HFFc6 (cell line): ENCODE data around the gene AXIN1. TPM values are rescaled to one million over a fixed set of nuclear protein-coding genes. Genes with fewer than 3 reads are reported as not detected.
"Not testable (repeated sequence)": the region's sequence is repeated elsewhere in the genome, so short reads cannot be mapped to it uniquely, and the experiment has no call there.

Experiments
- DNase-seq: peaks from one replicate; pipeline ENCODE4 v3.0.0-alpha.2; 2018
- H3K27ac Mint-ChIP-seq: 2 replicates; pipeline ENCODE4 v1.8.0; 2020; ENCODE audit warnings: mild to moderate bottlenecking, mixed read lengths
- H3K27me3 Mint-ChIP-seq: 2 replicates; pipeline ENCODE4 v1.8.0; 2021; ENCODE audit warnings: mild to moderate bottlenecking, moderate library complexity, mixed read lengths; ENCODE audit not compliant: insufficient read depth
- H3K36me3 Mint-ChIP-seq: 2 replicates; pipeline ENCODE4 v1.8.0; 2021; ENCODE audit warnings: low read depth, mixed read lengths
- H3K4me1 Mint-ChIP-seq: 2 replicates; pipeline ENCODE4 v1.8.0; 2020; ENCODE audit warnings: low read depth, mixed read lengths
- H3K4me3 Mint-ChIP-seq: 2 replicates; pipeline ENCODE4 v1.8.0; 2020; ENCODE audit warnings: mild to moderate bottlenecking, moderate library complexity, mixed read lengths
- H3K9me3 Mint-ChIP-seq: 2 replicates; pipeline ENCODE4 v1.8.0; 2020; ENCODE audit warnings: mild to moderate bottlenecking, mixed read lengths
- CTCF ChIP-seq: fragments of 200-600 bp; sonication (generic); IDR thresholded peaks from 2 replicates; pipeline ENCODE4 v1.5.0; 2021; ENCODE audit warnings: antibody characterized with exemption, mild to moderate bottlenecking
- total RNA-seq, 6 experiments: library from RNA; stranded (reverse); fragmentation: NEBNext Ultra II Directional; extraction: Animal tissue kit (Norgen Biotek cat#: 25700); gene quantifications; 2 replicates in 1 of 6; 3 replicates in 5 of 6; pipeline ENCODE4 v1.2.3, GENCODE V29; 2021

The AXIN1 gene
- total RNA-seq, 6 experiments from 2014 or later, result 13.6 to 16.7 (median 14.7) TPM

- TF ChIP-seq CTCF, result no peak
- H3K4me3 Mint-ChIP-seq, result no peak overlapping the region
- H3K9me3 Mint-ChIP-seq, result no peaks in the 10 kb centered on the region
- peaks cover 5% of the 10 kb centered on the region; the same call in 1 of the 2 replicates for H3K4me1 Mint-ChIP-seq
- no peaks in the 10 kb centered on the region for H3K36me3 Mint-ChIP-seq
- no peak overlapping the region for H3K27ac Mint-ChIP-seq
- no peak for DNase-seq
- peaks cover 4% of the 10 kb centered on the region; the same call in 1 of the 2 replicates for H3K27me3 Mint-ChIP-seq
Observed at GRCh38 chr16:262121-262745, 90.3 kb downstream of the AXIN1 start.

- Mint-ChIP-seq H3K27me3 (peaks cover 4% of the 10 kb centered on the region; the same call in 1 of the 2 replicates), H3K9me3 (no peaks in the 10 kb centered on the region), H3K4me3 (no peak overlapping the region), H3K4me1 (peaks cover 5% of the 10 kb centered on the region; the same call in 1 of the 2 replicates), H3K36me3 (peaks cover 2% of the 10 kb centered on the region), H3K27ac (no peak overlapping the region)
- no peak for TF ChIP-seq CTCF
- no peak for DNase-seq
Observed at GRCh38 chr16:261031-261691, 91.4 kb downstream of the AXIN1 start.

DNA sequence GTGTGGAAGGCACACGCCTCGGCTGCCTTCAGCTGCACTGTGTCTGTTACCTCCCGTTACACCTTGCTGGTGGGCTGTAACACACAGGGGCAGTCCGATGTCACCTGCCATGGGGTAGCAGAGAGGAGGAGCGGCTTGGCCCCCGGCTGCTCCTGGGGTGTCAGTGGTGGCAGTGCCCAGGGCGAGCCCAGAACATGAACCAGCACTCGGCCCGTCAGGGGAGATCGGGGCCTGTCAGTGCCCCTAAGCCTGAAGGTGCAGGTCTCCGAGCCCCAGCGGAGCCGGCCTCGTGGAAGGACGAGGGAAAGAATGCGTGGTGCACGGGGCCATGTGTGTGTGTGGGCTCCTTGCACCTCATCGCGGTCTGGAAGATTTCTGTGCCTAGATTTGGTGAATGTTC is 92.2 kb downstream of the AXIN1 start:
- Mint-ChIP-seq H3K4me3 (no peak overlapping the region), H3K4me1 (no peaks in the 10 kb centered on the region), H3K9me3 (no peaks in the 10 kb centered on the region), H3K36me3 (peaks cover 6% of the 10 kb centered on the region), H3K27me3 (no peaks in the 10 kb centered on the region), H3K27ac (no peak overlapping the region)
- DNase-seq, result no peak
- TF ChIP-seq CTCF, result no peak

DNA sequence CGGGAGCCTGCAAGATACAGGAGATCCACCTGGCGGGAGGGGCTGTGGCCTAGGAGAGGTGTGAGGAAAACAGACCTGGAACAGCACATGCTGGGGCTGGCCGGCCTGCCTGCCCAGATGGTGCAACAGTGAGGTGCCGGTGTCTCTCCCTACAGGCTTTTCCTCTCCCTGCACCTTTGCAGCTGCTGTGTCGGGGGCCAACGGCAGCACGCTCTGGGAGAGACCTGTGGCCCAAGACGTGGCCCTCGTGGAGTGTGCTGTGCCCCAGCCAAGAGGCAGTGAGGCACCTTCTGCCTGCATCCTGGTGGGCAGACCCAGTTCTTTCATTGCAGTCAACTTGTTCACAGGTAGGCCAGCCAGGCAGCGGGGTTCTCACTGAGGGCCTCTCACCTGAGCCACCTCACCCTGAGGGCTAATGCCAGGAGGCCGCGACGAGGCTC is 92.7 kb downstream of the AXIN1 start:
- no peak for TF ChIP-seq CTCF
- Mint-ChIP-seq H3K4me3 (no peak overlapping the region), H3K4me1 (no peaks in the 10 kb centered on the region), H3K9me3 (no peaks in the 10 kb centered on the region), H3K27ac (no peak overlapping the region), H3K27me3 (no peaks in the 10 kb centered on the region), H3K36me3 (peaks cover 6% of the 10 kb centered on the region)
- no peak for DNase-seq

DNA sequence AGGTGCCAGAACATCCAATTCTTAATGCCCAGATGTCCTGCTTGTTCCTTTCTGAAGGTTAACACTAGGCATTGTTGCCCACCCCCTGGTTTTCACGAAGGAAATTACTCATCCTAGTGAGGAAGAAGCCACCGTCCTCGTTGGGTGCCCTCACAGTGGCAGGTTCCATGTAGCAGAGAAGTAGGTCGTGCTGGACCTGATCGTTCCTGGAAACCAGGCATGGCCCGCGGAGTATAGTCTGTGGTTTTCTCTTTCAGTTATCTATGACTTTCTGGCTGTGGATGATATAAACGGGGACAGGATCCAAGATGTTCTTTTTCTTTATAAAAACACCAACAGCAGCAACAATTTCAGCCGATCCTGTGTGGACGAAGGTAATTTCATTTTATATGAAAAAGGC is 93.3 kb downstream of the AXIN1 start:
- no peak for TF ChIP-seq CTCF
- Mint-ChIP-seq H3K27me3 (no peaks in the 10 kb centered on the region), H3K9me3 (no peaks in the 10 kb centered on the region), H3K36me3 (peaks cover 6% of the 10 kb centered on the region), H3K4me1 (no peaks in the 10 kb centered on the region), H3K27ac (no peak overlapping the region), H3K4me3 (no peak overlapping the region)
- no peak for DNase-seq

DNA sequence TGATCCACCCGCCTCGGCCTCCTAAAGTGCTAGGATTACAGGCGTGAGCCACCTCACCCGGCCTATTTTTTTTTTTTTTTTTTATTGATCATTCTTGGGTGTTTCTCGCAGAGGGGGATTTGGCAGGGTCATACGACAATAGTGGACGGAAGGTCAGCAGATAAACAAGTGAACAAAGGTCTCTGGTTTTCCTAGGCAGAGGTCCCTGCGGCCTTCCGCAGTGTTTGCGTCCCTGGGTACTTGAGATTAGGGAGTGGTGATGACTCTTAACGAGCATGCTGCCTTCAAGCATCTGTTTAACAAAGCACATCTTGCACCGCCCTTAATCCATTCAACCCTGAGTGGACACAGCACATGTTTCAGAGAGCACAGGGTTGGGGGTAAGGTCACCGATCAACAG is 94.4 kb downstream of the AXIN1 start:
- H3K4me3 Mint-ChIP-seq, H3K27ac Mint-ChIP-seq, H3K36me3 Mint-ChIP-seq, H3K9me3 Mint-ChIP-seq, H3K4me1 Mint-ChIP-seq, DNase-seq, H3K27me3 Mint-ChIP-seq: not testable (repeated sequence)
